Measurements from ENCODE around the gene ZNF75A.

ZNF75A gene

DNA sequence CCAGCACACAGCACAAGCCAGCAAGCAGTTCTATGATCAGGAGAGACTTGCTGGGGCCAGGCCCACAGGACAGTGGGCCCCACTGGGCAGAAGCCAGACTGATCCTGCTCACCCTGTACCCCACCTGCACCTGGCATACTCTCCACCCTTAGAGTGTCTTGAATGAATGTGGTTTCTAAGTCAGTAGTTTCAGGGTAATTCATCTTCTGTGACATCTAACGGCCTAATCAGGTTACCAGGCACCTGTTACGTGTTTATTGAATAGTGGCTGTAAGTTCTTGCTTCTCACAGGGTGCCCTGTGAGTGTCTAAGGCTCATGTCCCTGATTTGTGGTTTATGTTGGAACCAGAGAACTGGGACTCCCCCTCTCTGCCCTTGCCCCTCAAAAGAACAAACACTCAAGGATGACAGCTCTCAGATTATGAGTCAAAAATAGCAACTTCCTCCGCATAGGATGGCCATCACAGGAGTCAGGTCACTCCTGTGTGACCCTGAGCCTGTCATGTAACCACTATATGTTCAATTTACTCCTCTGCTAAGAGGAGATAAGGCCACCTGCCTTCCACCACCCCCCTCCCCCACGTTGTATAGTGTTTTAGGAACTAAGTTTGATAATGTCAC, 43.4 kb downstream of the ZNF75A start:
- TF ChIP-seq USF1 (IDR thresholded peaks at IDR 0.05): no peak
- no peak for TF ChIP-seq RAD21 (IDR thresholded peaks at IDR 0.05; ENCODE audit: low read depth)
- TF ChIP-seq NFIC (IDR thresholded peaks at IDR 0.05): no peak
- no peak for TF ChIP-seq CREB1 (IDR thresholded peaks at IDR 0.05; ENCODE audit: low read depth)
- TF ChIP-seq YY1 (IDR thresholded peaks at IDR 0.05; ENCODE audit: low read depth): no peak
- TF ChIP-seq, protein P1, sequence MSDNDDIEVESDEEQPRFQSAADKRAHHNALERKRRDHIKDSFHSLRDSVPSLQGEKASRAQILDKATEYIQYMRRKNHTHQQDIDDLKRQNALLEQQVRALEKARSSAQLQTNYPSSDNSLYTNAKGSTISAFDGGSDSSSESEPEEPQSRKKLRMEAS (IDR thresholded peaks at IDR 0.05): no peak
- TF ChIP-seq FOXM1 (IDR thresholded peaks at IDR 0.05; ENCODE audit: borderline replicate concordance, low read depth): no peak
- no peak for TF ChIP-seq TEAD4 (IDR thresholded peaks at IDR 0.05)
- TF ChIP-seq TCF12 (IDR thresholded peaks at IDR 0.05; ENCODE audit: low read depth): no peak
- no peak for TF ChIP-seq EP300 (IDR thresholded peaks at IDR 0.05; ENCODE audit: borderline replicate concordance)
- TF ChIP-seq EGR1 (IDR thresholded peaks at IDR 0.05): no peak
- TF ChIP-seq ZBTB7A (IDR thresholded peaks at IDR 0.05; ENCODE audit: low read depth): no peak
- TF ChIP-seq, protein P2, sequence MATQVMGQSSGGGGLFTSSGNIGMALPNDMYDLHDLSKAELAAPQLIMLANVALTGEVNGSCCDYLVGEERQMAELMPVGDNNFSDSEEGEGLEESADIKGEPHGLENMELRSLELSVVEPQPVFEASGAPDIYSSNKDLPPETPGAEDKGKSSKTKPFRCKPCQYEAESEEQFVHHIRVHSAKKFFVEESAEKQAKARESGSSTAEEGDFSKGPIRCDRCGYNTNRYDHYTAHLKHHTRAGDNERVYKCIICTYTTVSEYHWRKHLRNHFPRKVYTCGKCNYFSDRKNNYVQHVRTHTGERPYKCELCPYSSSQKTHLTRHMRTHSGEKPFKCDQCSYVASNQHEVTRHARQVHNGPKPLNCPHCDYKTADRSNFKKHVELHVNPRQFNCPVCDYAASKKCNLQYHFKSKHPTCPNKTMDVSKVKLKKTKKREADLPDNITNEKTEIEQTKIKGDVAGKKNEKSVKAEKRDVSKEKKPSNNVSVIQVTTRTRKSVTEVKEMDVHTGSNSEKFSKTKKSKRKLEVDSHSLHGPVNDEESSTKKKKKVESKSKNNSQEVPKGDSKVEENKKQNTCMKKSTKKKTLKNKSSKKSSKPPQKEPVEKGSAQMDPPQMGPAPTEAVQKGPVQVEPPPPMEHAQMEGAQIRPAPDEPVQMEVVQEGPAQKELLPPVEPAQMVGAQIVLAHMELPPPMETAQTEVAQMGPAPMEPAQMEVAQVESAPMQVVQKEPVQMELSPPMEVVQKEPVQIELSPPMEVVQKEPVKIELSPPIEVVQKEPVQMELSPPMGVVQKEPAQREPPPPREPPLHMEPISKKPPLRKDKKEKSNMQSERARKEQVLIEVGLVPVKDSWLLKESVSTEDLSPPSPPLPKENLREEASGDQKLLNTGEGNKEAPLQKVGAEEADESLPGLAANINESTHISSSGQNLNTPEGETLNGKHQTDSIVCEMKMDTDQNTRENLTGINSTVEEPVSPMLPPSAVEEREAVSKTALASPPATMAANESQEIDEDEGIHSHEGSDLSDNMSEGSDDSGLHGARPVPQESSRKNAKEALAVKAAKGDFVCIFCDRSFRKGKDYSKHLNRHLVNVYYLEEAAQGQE (IDR thresholded peaks at IDR 0.05; ENCODE audit: low read depth): no peak
- TF ChIP-seq CEBPB (IDR thresholded peaks at IDR 0.05): no peak
- TF ChIP-seq TAF1 (IDR thresholded peaks at IDR 0.05; ENCODE audit: low read depth): no peak

GRCh38 chr16:3349175-3349574, 43.9 kb downstream of the ZNF75A start:
- no peak for TF ChIP-seq TEAD4 (IDR thresholded peaks at IDR 0.05)
- no peak for TF ChIP-seq NFIC (IDR thresholded peaks at IDR 0.05)
- no peak for TF ChIP-seq TAF1 (IDR thresholded peaks at IDR 0.05; ENCODE audit: low read depth)
- no peak for TF ChIP-seq EGR1 (IDR thresholded peaks at IDR 0.05)
- TF ChIP-seq USF1 (IDR thresholded peaks at IDR 0.05): no peak
- no peak for TF ChIP-seq YY1 (IDR thresholded peaks at IDR 0.05; ENCODE audit: low read depth)
- TF ChIP-seq CEBPB (IDR thresholded peaks at IDR 0.05): no peak
- TF ChIP-seq EP300 (IDR thresholded peaks at IDR 0.05; ENCODE audit: borderline replicate concordance): no peak
- no peak for TF ChIP-seq CREB1 (IDR thresholded peaks at IDR 0.05; ENCODE audit: low read depth)
- TF ChIP-seq FOXM1 (IDR thresholded peaks at IDR 0.05; ENCODE audit: borderline replicate concordance, low read depth): no peak
- TF ChIP-seq TCF12 (IDR thresholded peaks at IDR 0.05; ENCODE audit: low read depth): no peak
- TF ChIP-seq, protein P2 (IDR thresholded peaks at IDR 0.05; ENCODE audit: low read depth): no peak
- no peak for TF ChIP-seq RAD21 (IDR thresholded peaks at IDR 0.05; ENCODE audit: low read depth)
- TF ChIP-seq, protein P1 (IDR thresholded peaks at IDR 0.05): no peak
- no peak for TF ChIP-seq ZBTB7A (IDR thresholded peaks at IDR 0.05; ENCODE audit: low read depth)

DNA sequence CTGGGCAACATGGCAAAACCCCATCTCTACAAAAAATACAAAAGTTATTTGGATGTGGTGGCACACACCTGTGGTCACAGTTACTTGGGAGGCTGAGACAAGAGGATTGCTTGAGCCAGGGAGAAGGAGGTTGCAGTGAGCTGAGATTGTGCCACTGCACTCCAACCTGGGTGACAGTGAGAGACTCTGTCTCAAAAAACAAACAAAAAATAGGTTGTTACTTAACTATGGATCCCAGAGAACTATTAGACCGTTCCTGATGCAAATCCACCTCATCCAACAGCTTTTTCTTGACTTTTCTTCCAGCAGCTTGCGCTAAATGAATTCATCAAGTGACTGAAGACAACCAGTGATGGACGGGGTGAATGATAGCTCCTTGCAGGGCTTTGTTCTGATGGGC, 50.3 kb downstream of the ZNF75A start, which contains the start of gene OR2C1:
Gene OR2C1 (plus strand): TSS at position 301 of the 400 bp plus-strand sequence. CDS start 52 bp downstream, at position 353.
- TF ChIP-seq CEBPB (IDR thresholded peaks at IDR 0.05) (no peak), CREB1 (IDR thresholded peaks at IDR 0.05; ENCODE audit: low read depth) (no peak), EP300 (IDR thresholded peaks at IDR 0.05; ENCODE audit: borderline replicate concordance) (no peak), USF1 (IDR thresholded peaks at IDR 0.05) (no peak), ZBTB7A (IDR thresholded peaks at IDR 0.05; ENCODE audit: low read depth) (no peak), EGR1 (IDR thresholded peaks at IDR 0.05) (no peak), YY1 (IDR thresholded peaks at IDR 0.05; ENCODE audit: low read depth) (no peak), TCF12 (IDR thresholded peaks at IDR 0.05; ENCODE audit: low read depth) (no peak), FOXM1 (IDR thresholded peaks at IDR 0.05; ENCODE audit: borderline replicate concordance, low read depth) (no peak), RAD21 (IDR thresholded peaks at IDR 0.05; ENCODE audit: low read depth) (no peak), NFIC (IDR thresholded peaks at IDR 0.05) (no peak), TEAD4 (IDR thresholded peaks at IDR 0.05) (no peak), TAF1 (IDR thresholded peaks at IDR 0.05; ENCODE audit: low read depth) (no peak)
- TF ChIP-seq, protein P1 (IDR thresholded peaks at IDR 0.05): no peak
- TF ChIP-seq, protein P2 (IDR thresholded peaks at IDR 0.05; ENCODE audit: low read depth): no peak

All from Ishikawa (cell line).